ENCODE data around the gene AGPAT1. TPM values are rescaled to one million over a fixed set of nuclear protein-coding genes. Genes with fewer than 3 reads are reported as not detected.

The AGPAT1 gene
- total and polyA plus RNA-seq, 2 of the 13 experiments (the other 11 are each of a cell fraction or from before 2014, with no cell fraction given) = 51.3 to 139 TPM

DNA sequence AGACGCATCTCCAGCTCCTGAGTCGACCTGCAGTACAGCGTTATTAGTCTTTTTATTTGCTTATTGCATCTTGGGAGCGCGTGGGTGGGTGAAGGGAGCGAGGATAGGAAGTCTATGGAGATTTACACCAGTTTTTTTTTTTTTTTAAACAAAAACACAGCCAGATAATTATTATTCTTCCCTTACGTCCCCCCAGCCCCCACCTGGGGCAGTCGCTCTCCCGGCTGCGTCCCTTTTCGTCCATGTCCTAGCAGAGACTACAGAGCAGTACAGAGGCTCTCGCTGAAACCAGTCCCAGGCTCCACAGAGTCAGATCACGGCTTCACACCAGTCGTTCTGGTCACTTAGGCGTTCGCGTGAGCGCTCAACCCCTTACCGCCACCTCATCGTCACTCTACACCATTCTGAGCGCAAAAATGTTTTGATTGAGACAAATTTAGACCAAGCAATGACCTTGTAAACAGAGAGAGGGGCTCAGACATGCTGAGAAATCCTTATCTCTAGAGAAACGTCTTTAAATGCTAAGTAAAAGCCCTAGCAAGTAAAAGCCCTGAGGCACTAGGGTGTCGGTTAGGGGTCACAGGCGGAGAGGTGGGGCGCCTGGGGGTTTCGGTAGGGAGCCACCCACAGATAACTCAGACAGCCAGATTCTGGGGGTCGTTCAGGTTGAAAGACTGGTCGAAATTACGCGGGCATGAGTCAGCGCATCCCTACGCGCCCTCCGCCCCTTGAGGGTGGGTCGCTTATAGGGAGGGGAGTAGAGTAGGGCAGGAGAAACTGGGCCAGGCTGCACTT, 22.9 kb downstream of the AGPAT1 start (continued):
- TF ChIP-seq, protein P1, sequence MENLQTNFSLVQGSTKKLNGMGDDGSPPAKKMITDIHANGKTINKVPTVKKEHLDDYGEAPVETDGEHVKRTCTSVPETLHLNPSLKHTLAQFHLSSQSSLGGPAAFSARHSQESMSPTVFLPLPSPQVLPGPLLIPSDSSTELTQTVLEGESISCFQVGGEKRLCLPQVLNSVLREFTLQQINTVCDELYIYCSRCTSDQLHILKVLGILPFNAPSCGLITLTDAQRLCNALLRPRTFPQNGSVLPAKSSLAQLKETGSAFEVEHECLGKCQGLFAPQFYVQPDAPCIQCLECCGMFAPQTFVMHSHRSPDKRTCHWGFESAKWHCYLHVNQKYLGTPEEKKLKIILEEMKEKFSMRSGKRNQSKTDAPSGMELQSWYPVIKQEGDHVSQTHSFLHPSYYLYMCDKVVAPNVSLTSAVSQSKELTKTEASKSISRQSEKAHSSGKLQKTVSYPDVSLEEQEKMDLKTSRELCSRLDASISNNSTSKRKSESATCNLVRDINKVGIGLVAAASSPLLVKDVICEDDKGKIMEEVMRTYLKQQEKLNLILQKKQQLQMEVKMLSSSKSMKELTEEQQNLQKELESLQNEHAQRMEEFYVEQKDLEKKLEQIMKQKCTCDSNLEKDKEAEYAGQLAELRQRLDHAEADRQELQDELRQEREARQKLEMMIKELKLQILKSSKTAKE (CRISPR knock-in tag; IDR thresholded peaks at IDR 0.05; ENCODE audit: borderline replicate concordance) = 0 out of 2 replicates have a peak, but pooled peaks have one; percentile 35
- TF ChIP-seq JDP2 (CRISPR knock-in tag; IDR thresholded peaks at IDR 0.05; ENCODE audit: borderline replicate concordance) = no peak
- TF ChIP-seq GTF3A (CRISPR knock-in tag; conservative IDR thresholded peaks at IDR 0.05) = no peak
- TF ChIP-seq, protein P2, sequence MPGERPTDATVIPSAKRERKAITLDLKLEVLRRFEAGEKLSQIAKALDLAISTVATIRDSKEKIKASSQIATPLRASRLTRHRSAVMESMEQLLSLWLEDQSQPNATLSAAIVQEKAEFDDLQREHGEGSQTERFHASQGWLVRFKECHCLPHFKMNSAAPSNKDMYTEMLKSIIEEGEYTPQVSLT (CRISPR knock-in tag; IDR thresholded peaks at IDR 0.05; ENCODE audit: borderline replicate concordance, low read depth) = no peak
- no peak for TF ChIP-seq CAMTA2 (CRISPR knock-in tag; IDR thresholded peaks at IDR 0.05; ENCODE audit: borderline replicate concordance)
- TF ChIP-seq NFYB (CRISPR knock-in tag; IDR thresholded peaks at IDR 0.05) = 0 out of 2 replicates have a peak, but pooled peaks have one; percentile 1
- TF ChIP-seq ZNF180 (CRISPR knock-in tag; IDR thresholded peaks at IDR 0.05; ENCODE audit: borderline replicate concordance, low read depth) = 0 out of 2 replicates have a peak, but pooled peaks have one; percentile 81
- no peak for TF ChIP-seq SRF (IDR thresholded peaks at IDR 0.05; ENCODE audit: low read depth, low read length)
- no peak for TF ChIP-seq ZBTB3 (CRISPR knock-in tag; IDR thresholded peaks at IDR 0.05; ENCODE audit: borderline replicate concordance, low read depth)
- TF ChIP-seq, protein P3, sequence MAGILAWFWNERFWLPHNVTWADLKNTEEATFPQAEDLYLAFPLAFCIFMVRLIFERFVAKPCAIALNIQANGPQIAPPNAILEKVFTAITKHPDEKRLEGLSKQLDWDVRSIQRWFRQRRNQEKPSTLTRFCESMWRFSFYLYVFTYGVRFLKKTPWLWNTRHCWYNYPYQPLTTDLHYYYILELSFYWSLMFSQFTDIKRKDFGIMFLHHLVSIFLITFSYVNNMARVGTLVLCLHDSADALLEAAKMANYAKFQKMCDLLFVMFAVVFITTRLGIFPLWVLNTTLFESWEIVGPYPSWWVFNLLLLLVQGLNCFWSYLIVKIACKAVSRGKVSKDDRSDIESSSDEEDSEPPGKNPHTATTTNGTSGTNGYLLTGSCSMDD (CRISPR knock-in tag; IDR thresholded peaks at IDR 0.05) = no peak
- TF ChIP-seq MAFF (IDR thresholded peaks at IDR 0.05; ENCODE audit: low read depth, low read length) = no peak
- TF ChIP-seq ZNF234 (CRISPR knock-in tag; conservative IDR thresholded peaks at IDR 0.05) = no peak
- TF ChIP-seq SYNCRIP (IDR thresholded peaks at IDR 0.05; ENCODE audit: insufficient read depth, low read depth, low read length) = no peak
- TF ChIP-seq KLF6 (CRISPR knock-in tag; IDR thresholded peaks at IDR 0.05) = no peak
- no peak for TF ChIP-seq SNRNP70 (IDR thresholded peaks at IDR 0.05; ENCODE audit: low read depth, low read length)
- TF ChIP-seq KLF16 (CRISPR knock-in tag; IDR thresholded peaks at IDR 0.05) = peak in 1 of 2 experiments; percentile 5; a peak in 1 of 4 replicates
- no peak for TF ChIP-seq ZNF781 (CRISPR knock-in tag; IDR thresholded peaks at IDR 0.05; ENCODE audit: borderline replicate concordance, not compliant biosample characterization)
- TF ChIP-seq, protein P4, sequence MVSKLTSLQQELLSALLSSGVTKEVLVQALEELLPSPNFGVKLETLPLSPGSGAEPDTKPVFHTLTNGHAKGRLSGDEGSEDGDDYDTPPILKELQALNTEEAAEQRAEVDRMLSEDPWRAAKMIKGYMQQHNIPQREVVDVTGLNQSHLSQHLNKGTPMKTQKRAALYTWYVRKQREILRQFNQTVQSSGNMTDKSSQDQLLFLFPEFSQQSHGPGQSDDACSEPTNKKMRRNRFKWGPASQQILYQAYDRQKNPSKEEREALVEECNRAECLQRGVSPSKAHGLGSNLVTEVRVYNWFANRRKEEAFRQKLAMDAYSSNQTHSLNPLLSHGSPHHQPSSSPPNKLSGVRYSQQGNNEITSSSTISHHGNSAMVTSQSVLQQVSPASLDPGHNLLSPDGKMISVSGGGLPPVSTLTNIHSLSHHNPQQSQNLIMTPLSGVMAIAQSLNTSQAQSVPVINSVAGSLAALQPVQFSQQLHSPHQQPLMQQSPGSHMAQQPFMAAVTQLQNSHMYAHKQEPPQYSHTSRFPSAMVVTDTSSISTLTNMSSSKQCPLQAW (CRISPR knock-in tag; IDR thresholded peaks at IDR 0.05) = peak; percentile 33
